Stimulated activated CD8-positive, alpha-beta memory T cell treated with anti-CD3 and anti-CD28 coated beads, Interleukin-4, amount 100 ng/mL, for 48 hours (primary cell): Measurements from ENCODE around the gene HMGXB3.

Source experiments
- DNase-seq: peaks from one replicate; pipeline ENCODE4 v3.0.0-alpha.2; 2020

Gene HMGXB3

GRCh38 chr5:150054569-150054968 lies 54.0 kb downstream of the HMGXB3 start:
- no peak for DNase-seq

- no peak for DNase-seq
Observed at GRCh38 chr5:150055326-150056074, 55.0 kb downstream of the HMGXB3 start.

- no peak for DNase-seq
Observed at GRCh38 chr5:150056075-150056443, 55.5 kb downstream of the HMGXB3 start.

GRCh38 chr5:150057052-150057451 lies 56.5 kb downstream of the HMGXB3 start:
- DNase-seq, result no peak

GRCh38 chr5:150057511-150057910 lies 57.0 kb downstream of the HMGXB3 start:
- no peak for DNase-seq

- no peak for DNase-seq
Observed at GRCh38 chr5:150057996-150058395, 57.5 kb downstream of the HMGXB3 start.

- no peak for DNase-seq
Observed at GRCh38 chr5:150058480-150059126, 58.1 kb downstream of the HMGXB3 start.

- no peak for DNase-seq
Observed at GRCh38 chr5:150059623-150060022, 59.1 kb downstream of the HMGXB3 start.

- DNase-seq, result no peak
Observed at GRCh38 chr5:150060471-150060870, 59.9 kb downstream of the HMGXB3 start.

GRCh38 chr5:150061538-150061995 lies 61.0 kb downstream of the HMGXB3 start:
- no peak for DNase-seq

GRCh38 chr5:150062216-150062922 lies 61.8 kb downstream of the HMGXB3 start:
- no peak for DNase-seq

GRCh38 chr5:150063638-150064037 lies 63.1 kb downstream of the HMGXB3 start:
- no peak for DNase-seq

GRCh38 chr5:150064681-150065220 lies 64.2 kb downstream of the HMGXB3 start:
- no peak for DNase-seq

- no peak for DNase-seq
Observed at GRCh38 chr5:150065346-150065745, 64.8 kb downstream of the HMGXB3 start.

- no peak for DNase-seq
Observed at GRCh38 chr5:150065886-150066285, 65.3 kb downstream of the HMGXB3 start.

GRCh38 chr5:150066436-150066835 lies 65.9 kb downstream of the HMGXB3 start:
- DNase-seq, result no peak

GRCh38 chr5:150066901-150067396 lies 66.4 kb downstream of the HMGXB3 start:
- no peak for DNase-seq

- DNase-seq, result no peak
Observed at GRCh38 chr5:150067405-150067960, 66.9 kb downstream of the HMGXB3 start.

- no peak for DNase-seq
Observed at GRCh38 chr5:150068071-150068470, 67.5 kb downstream of the HMGXB3 start.

- DNase-seq, result no peak
Observed at GRCh38 chr5:150068472-150068871, 67.9 kb downstream of the HMGXB3 start.

- DNase-seq, result no peak
Observed at GRCh38 chr5:150068961-150069645, 68.6 kb downstream of the HMGXB3 start.
